ENCODE data around the gene LEFTY1.
A peak's percentile ranks its signal among the peaks of the same experiment; 100 is the strongest.
"Not testable (repeated sequence)": the region's sequence is repeated elsewhere in the genome, so short reads cannot be mapped to it uniquely, and the experiment has no call there.

The LEFTY1 gene

DNA sequence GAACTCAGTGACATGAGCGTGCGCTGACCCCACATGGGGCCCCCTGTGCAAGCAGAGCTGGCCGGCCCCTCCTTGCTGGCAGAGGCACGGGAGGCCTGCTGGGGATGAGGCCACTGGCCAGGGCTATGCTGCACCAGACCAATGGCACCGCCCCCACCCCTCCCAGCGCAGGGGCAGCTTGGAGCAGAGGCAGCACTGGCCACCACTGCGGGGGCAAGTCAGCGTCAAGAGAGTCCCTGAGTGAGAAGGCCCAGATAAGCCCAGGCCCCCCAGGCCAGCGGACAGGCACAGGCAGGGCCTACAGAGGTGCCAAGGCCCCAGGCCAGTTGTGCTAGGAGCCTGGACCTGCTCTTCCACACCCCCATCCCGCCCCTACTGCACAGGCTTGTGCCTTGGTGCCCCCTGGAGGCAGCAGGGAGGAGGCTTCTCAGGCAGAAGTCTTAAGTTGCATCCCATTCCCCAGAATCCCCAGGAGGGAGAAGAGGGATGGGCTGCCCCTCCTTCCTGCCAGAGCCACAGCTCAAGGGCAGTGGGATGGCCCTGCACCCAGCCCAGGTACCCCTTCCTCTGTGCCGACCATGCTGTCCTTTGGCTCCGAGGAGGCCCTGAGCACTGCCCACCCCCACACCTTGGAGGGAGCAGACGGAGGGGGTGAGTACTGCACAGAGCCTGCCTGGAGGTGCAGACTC, 43.2 kb downstream of the LEFTY1 start:
- DNase-seq = peak; percentile 19

DNA sequence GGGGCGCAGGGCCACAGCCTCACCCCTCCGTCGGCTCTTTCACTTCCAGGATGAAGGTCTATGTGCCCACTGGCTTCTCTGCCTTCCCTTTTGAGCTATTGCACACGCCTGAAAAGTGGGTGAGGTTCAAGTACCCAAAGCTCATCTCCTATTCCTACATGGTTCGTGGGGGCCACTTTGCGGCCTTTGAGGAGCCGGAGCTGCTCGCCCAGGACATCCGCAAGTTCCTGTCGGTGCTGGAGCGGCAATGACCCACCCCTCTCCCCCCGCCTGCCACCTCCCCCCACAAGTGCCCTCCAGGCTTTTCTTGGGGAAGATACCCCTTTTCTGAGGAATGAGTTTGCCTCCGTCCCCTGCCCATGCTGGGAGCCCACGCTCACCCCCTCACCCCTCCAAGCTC, 43.8 kb downstream of the LEFTY1 start:
- no peak for DNase-seq

DNA sequence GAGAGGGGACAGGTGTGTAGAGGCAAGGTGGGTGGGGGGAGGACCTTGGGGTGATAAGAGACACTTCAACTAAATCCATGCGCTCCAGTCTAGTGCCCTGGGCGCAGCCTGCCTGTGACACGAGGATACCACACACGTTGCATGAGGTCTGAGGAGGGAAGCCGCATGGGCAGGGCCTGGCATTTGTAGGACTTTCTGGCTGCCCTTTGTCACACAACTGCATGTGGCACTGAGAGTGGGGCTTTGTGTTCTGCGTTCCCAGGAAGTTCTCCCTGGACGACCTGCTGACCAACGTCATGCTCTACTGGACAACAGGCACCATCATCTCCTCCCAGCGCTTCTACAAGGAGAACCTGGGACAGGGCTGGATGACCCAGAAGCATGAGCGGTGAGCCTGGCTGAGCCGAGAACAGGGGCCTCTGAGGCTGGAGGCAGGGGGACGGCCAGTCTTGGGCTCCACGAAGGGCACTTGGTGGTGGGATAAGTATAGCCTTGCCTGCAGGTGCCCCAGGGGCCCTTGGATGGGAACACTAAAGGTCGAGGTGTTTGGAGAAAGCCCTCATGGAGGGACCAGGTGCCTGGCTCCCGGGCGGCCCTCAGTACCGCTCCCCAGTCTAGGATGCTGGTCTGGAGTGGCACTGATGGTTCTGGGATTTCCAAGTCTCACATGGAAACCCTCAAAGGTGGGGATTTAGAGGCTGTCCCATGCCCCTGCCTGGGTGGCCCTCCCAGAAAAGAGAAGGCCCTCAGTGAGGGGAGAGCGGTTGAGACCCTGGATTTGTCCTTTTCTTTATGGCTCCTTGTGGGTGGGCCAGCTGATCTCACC, 44.5 kb downstream of the LEFTY1 start:
- DNase-seq = no peak

DNA sequence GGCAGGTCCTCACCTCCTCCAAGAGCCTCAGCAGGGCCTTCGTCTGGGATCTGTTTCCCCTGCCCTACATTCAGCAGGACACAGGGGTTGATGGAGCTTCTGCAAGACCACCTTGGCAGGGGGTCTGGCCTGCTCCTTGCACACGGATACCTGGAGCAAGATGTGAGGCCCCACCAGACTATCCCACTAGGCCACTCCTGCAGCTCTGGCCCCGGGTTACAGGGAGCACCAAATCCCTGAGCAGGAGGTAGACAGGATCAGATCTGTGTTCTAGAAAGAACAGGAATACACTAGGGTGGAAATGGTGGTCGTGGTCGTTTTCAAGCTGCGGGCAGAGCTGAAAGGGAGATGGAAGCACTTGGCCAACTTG, 45.5 kb downstream of the LEFTY1 start:
- DNase-seq = no peak

DNA sequence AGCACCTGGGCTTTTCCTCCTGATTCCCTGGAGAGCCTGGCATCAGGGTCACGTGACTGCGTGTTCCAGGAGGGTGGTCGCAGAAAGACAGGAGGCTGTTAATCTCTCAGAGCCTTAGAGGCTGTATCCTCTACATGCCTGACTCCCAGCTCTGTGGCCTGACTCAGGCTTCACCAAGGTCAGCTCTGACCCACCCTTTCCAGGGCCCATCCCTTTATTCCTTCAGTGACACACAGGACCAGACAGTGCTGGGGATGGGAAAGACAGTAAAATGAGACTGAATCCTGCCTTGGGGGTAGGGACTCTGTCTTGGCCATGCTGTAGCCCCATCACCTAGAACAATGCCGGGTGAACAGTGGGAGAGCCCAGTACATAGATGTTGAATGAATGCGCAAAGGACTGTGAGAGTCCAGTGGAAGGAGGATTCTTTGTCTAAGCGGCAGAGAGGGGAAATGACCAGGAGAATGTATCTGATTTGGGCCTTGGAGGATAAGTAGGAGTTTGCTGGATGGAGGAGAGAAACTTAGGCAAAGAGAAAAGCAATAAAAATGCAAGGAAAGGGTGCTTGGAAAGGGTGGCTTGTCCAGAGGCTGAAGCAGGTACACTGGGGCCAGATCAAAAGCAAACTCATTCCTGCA, 46.0 kb downstream of the LEFTY1 start:
- no peak for DNase-seq

DNA sequence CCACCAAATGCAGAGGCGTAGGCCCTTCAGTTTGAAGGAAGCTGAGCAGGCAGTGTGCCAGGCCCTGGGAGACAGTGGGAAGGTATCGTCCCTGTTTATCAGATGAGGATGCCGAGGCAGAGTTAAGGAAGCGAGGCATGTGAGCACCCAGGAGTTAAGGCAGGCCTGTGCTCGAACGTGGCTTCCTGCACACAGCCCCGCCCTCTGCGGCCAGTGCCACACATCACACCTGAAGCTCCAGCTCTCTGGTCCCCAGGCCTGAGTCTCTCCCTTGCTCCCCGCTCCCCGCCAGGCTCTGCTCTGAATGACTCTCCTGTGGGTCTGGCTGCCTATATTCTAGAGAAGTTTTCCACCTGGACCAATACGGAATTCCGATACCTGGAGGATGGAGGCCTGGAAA, 46.9 kb downstream of the LEFTY1 start:
- no peak for DNase-seq

DNA sequence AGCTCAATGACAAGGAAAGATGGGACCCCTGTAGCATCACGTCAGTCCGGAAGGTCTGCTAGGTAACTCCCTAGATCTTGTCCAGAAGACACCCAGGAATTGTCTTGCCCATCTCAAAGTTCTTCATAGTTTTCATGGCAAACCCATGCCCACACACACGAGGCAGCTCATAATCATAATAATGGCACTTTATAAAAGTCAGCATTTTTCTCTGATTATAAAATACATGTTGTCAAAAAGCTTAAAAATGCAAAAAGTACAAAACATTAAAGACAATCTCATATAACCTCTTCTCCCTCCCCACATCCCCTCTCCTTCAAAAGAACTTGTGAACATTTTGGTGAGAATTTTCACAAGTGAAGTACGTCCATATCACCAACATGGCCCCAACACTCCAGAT, 48.2 kb downstream of the LEFTY1 start:
- no peak for DNase-seq

DNA sequence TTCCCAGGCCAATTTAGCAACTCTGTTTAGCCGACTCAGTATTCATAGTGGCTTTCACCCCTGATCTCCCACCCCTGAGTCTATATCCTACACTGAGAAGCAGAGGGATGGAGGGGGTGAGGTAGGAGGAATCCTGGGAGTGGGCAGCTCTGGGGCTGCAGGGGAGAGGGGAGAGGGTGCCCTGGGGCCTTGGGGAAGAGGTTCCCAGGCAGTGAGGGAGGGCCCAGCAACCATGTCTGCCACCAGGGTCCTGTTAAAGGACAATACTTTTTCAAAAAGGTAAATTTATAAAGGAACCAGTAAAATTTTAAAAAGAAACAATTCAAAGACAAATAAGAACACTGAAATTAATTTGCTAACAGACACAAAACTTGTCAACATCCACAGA, 48.7 kb downstream of the LEFTY1 start:
- no peak for DNase-seq

DNA sequence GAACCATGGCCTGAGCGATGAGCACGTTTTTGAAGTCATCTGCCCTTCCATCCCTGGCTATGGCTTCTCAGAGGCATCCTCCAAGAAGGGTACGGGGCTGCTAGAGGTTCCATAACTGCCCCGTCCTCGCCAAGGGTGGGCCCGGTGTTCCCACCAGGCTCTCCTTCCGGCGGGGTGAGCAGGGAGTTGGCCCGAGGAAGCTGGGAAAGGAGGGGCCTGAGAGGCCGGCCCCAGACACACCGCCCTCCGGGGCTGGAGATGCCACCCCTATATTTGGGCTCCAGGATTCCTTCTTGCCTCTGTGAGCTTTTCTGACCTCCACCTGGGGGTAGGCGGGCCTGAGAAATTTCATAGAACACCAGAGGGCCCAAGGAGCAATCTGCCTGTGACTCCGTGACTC, 50.2 kb downstream of the LEFTY1 start:
- DNase-seq = no peak

DNA sequence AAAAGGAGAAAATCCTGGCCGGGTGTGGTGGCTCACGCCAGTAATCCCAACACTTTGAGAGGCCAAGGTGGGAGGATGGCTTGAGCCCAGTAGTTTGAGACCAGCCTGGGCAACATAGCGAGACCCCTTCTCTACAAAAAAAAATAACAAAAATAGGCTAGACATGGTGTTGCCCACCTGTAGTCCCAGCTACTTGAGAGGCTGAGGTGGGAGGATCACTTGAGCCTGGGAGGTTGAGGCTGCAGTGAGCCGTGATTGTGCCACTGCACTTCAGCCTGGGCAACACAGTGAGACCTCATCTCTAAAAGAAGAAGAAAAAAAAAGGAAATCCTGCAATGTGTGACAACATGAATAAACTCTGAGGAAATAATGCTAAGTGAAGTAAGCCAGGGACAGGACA, 52.6 kb downstream of the LEFTY1 start:
- DNase-seq = not testable (repeated sequence)
